ENCODE results near the gene NTRK2. TPM values are rescaled to one million over a fixed set of nuclear protein-coding genes. Genes with fewer than 3 reads are reported as not detected.

NTRK2 gene
- total and polyA plus RNA-seq, 8 donors: 6.0 to 31.4 (median 14.5) TPM

DNA sequence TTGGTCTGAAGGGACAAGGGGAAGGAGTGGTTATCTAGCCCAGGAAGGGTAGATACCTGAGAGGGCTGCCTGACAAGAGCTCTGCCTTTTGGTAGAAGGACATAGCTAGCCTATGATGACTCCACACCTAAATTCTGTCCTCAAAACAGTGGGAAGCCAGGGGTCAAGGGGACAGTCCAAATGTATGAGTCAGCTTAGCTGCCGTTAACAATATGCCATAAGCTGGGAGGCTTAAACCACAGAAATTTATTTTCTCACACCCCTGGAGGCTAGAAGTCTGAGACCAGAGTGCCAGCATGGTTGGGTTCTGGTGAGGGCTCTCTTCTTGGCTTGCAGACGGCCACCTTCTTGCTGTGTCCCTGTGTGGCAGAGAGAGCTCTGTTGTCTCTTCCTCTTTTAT is 306.4 kb downstream of the NTRK2 start:
- no peaks in the 10 kb centered on the region for H3K4me1 ChIP-seq
- no peak for ATAC-seq

DNA sequence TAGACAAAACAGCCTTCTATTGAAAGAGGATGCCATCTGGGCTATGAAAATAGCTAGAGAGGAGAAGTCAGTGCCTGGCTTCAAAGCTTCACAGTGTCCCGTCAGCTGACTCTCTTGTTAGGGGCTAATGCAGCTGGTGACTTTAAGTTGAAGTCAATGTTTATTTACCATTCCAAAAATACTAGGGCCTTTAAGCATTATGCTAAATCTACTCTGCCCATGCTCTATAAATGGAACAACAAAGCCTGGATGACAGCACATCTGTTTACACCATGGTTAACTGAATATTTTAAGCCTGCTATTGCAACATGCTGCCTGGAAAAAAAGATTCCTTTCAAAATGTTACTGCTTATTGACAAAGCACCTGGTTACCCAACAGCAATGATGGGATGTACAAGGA is 309.1 kb downstream of the NTRK2 start:
- FAIRE-seq (no peak), DNase-seq (no peak), ATAC-seq (no peak)
- intact Hi-C loops (cut with DNase I): no loop called here
- Histone ChIP-seq H3K9me3 (no peaks in the 10 kb centered on the region), H3K4me1 (no peaks in the 10 kb centered on the region), H3K27ac (no peak overlapping the region), H3K27me3 (no peaks in the 10 kb centered on the region), H3K4me3 (no peak overlapping the region), H3K36me3 (no peaks in the 10 kb centered on the region)
- TF ChIP-seq, protein P1, sequence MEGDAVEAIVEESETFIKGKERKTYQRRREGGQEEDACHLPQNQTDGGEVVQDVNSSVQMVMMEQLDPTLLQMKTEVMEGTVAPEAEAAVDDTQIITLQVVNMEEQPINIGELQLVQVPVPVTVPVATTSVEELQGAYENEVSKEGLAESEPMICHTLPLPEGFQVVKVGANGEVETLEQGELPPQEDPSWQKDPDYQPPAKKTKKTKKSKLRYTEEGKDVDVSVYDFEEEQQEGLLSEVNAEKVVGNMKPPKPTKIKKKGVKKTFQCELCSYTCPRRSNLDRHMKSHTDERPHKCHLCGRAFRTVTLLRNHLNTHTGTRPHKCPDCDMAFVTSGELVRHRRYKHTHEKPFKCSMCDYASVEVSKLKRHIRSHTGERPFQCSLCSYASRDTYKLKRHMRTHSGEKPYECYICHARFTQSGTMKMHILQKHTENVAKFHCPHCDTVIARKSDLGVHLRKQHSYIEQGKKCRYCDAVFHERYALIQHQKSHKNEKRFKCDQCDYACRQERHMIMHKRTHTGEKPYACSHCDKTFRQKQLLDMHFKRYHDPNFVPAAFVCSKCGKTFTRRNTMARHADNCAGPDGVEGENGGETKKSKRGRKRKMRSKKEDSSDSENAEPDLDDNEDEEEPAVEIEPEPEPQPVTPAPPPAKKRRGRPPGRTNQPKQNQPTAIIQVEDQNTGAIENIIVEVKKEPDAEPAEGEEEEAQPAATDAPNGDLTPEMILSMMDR (IDR thresholded peaks at IDR 0.05): no peak
- WGBS, 2 donors: 83 to 87% methylated on average over 1 of the region's 1 CpG

More for the DNA sequence above, 306.4 kb downstream of the NTRK2 start:
- intact Hi-C loops (cut with DNase I): no loop called here
- H3K4me3 ChIP-seq: no peak overlapping the region
- H3K27me3 ChIP-seq: no peaks in the 10 kb centered on the region
- 57 to 80% methylated on average over 2 of the region's 2 CpGs for WGBS, 2 donors
- H3K27ac ChIP-seq: no peak overlapping the region
- TF ChIP-seq, protein P1 (IDR thresholded peaks at IDR 0.05): no peak
- no peaks in the 10 kb centered on the region for H3K36me3 ChIP-seq
- no peak for DNase-seq
- H3K9me3 ChIP-seq: no peaks in the 10 kb centered on the region
- FAIRE-seq: no peak

DNA sequence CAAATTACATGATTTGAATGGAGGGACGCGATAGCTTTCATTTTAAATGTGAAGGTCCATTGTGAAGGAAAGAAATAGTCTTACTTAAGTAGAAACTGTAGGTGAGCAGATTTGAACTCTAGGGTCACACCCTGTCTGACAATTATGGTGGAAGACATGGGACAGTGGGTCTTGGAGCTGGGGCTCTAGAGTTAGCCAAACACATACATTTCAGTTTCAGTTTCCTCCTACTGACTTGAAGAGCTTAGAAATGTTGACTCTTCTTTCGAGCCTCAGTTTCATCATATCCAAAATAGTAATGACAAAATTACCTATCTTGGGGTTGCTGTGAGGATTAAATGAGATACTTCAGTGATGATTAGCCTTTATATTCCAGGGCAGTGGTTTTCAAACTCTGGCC is 314.2 kb downstream of the NTRK2 start:
- no peak for FAIRE-seq

DNA sequence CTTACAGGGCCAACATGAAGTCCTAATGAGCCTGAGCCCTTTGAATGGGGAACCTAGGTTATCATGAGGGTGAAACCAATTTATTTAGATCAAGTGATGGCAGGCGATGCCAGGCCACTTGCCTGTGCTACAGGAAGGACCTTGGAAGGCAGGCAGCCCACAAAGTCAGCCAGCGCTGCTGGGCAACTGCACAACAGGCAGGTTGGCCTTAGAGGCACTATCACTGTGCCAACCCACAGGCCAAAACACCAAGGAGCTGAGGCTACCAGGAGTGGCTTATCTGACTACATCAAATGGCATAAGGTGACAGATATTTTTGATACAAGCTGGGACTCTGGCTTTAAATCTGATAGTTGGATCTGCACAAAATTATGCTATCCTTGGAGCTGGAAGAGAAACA is 319.1 kb downstream of the NTRK2 start:
- no peaks in the 10 kb centered on the region for H3K4me1 ChIP-seq
- no peak for DNase-seq
- H3K4me3 ChIP-seq: no peak overlapping the region
- H3K27me3 ChIP-seq: no peaks in the 10 kb centered on the region
- no peak overlapping the region for H3K27ac ChIP-seq
- ATAC-seq: no peak
- intact Hi-C loops (cut with DNase I): no loop called here
- no peak for FAIRE-seq
- TF ChIP-seq, protein P1 (IDR thresholded peaks at IDR 0.05): no peak
- H3K9me3 ChIP-seq: no peaks in the 10 kb centered on the region
- 75 to 84% methylated on average over 2 of the region's 2 CpGs for WGBS, 2 donors
- no peaks in the 10 kb centered on the region for H3K36me3 ChIP-seq

More for the DNA sequence above, 314.2 kb downstream of the NTRK2 start:
- ATAC-seq: no peak
- Histone ChIP-seq H3K36me3 (no peaks in the 10 kb centered on the region), H3K9me3 (no peaks in the 10 kb centered on the region), H3K4me3 (no peak overlapping the region), H3K27ac (no peak overlapping the region), H3K27me3 (no peaks in the 10 kb centered on the region), H3K4me1 (no peaks in the 10 kb centered on the region)
- no peak for DNase-seq
- 84 to 91% methylated on average over 3 of the region's 3 CpGs for WGBS, 2 donors
- intact Hi-C loops (cut with DNase I): no loop called here
- TF ChIP-seq, protein P1 (IDR thresholded peaks at IDR 0.05): no peak

DNA sequence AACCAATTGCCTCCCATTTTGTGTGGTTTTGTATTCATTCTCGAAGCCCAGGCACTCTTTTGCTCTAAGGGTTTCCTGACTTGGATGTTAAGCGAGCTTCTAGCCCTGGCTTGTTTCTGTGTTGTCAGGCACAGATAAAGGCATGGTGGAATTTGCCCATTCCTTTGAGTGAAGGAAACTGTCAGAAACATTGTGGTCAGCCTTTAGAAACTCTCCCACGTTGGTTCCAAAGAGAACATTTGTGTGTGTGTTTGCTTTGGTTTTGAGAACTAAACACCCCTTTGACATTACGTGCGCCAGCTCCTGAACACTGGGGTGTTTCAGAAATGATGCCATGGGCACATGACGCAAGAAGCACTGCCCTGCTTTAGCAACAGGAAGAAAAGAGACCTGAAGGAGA is 320.9 kb downstream of the NTRK2 start:
- Histone ChIP-seq H3K36me3 (no peaks in the 10 kb centered on the region), H3K9me3 (no peaks in the 10 kb centered on the region), H3K27ac (no peak overlapping the region), H3K27me3 (no peaks in the 10 kb centered on the region), H3K4me1 (no peaks in the 10 kb centered on the region), H3K4me3 (no peak overlapping the region)
- ATAC-seq (no peak), DNase-seq (no peak), FAIRE-seq (no peak)
- 59 to 64% methylated on average over 6 of the region's 6 CpGs for WGBS, 2 donors
- intact Hi-C loops (cut with DNase I): no loop called here
- TF ChIP-seq, protein P1 (IDR thresholded peaks at IDR 0.05): no peak

All from pancreas (tissue), 10 donors.